ENCODE results near the gene ATG14.

- TF ChIP-seq CTCF (IDR thresholded peaks at IDR 0.05) (no peak), POLR2A (IDR thresholded peaks at IDR 0.05) (no peak)
Observed at GRCh38 chr14:55339770-55340169, 71.9 kb downstream of the ATG14 start.

Data from Peyer's patch (tissue), 4 donors.